Measurements from ENCODE around the gene INHA. TPM values are rescaled to one million over a fixed set of nuclear protein-coding genes. Genes with fewer than 3 reads are reported as not detected.

Gene INHA
- total RNA-seq, 1 donor from 2014 or later: not detected

- Mint-ChIP-seq H3K9me3 (no peaks in the 10 kb centered on the region), H3K27ac (peak overlapping the region; percentile 71), H3K4me1 (ENCODE audit: low read depth) (peaks cover 20% of the 10 kb centered on the region), H3K27me3 (ENCODE audit: insufficient read depth) (peaks cover 29% of the 10 kb centered on the region), H3K4me3 (peak overlapping the region; percentile 82), H3K36me3 (ENCODE audit: low read depth) (peaks cover 5% of the 10 kb centered on the region)
- intact Hi-C loops (cut with micrococcal nuclease): loop anchor here (1.0 to 10.0 kb wide), 5 partner anchors 8 to 1272 kb away; partner anchors contain the start of genes AAMP, PNKD, PTPRN and RNF25
- no peak for DNase-seq (ENCODE audit: low spot score)
Observed at GRCh38 chr2:219544567-219544966, 27.5 kb upstream of the INHA start.

GRCh38 chr2:219545295-219545942 lies 26.7 kb upstream of the INHA start:
- Mint-ChIP-seq H3K9me3 (no peaks in the 10 kb centered on the region), H3K27ac (no peak overlapping the region), H3K4me1 (ENCODE audit: low read depth) (peaks cover 20% of the 10 kb centered on the region), H3K4me3 (peak overlapping the region; percentile 82), H3K36me3 (ENCODE audit: low read depth) (peaks cover 5% of the 10 kb centered on the region), H3K27me3 (ENCODE audit: insufficient read depth) (peaks cover 29% of the 10 kb centered on the region)
- intact Hi-C loops (cut with micrococcal nuclease): loop anchor here (10.0 kb wide), 1 partner anchor 241 kb away; the partner anchor contains the start of gene PTPRN
- DNase-seq (ENCODE audit: low spot score): no peak

DNA sequence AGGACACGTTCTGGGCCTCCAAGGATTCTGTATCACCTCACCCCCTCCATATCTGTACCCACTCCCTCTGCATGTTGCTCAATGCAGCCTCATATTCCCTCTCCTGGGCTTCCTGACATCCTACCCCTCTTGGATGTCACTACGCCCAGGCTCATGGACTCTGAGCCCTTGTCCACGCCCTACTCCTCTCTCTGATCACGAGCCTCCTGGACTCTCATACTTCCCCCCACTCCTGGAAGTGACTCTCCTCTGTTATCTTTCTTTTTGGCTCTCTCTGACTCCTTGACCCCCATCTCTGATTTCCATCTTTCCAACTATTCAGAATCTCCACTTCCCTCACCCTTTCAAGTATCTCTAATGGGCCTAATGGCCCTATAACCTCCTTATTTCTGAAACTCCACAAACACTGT lies 26.2 kb upstream of the INHA start:
- H3K4me1 Mint-ChIP-seq (ENCODE audit: low read depth): peaks cover 20% of the 10 kb centered on the region
- no peak overlapping the region for H3K27ac Mint-ChIP-seq
- intact Hi-C loops (cut with micrococcal nuclease): loop anchor here (10.0 kb wide), 1 partner anchor 241 kb away; the partner anchor contains the start of gene PTPRN
- no peak overlapping the region for H3K4me3 Mint-ChIP-seq
- H3K36me3 Mint-ChIP-seq (ENCODE audit: low read depth): peaks cover 3% of the 10 kb centered on the region
- H3K27me3 Mint-ChIP-seq (ENCODE audit: insufficient read depth): peaks cover 32% of the 10 kb centered on the region
- no peaks in the 10 kb centered on the region for H3K9me3 Mint-ChIP-seq
- no peak for DNase-seq (ENCODE audit: low spot score)

GRCh38 chr2:219547621-219548020 lies 24.5 kb upstream of the INHA start:
- peaks cover 13% of the 10 kb centered on the region for H3K4me1 Mint-ChIP-seq (ENCODE audit: low read depth)
- no peak overlapping the region for H3K4me3 Mint-ChIP-seq
- no peaks in the 10 kb centered on the region for H3K36me3 Mint-ChIP-seq (ENCODE audit: low read depth)
- intact Hi-C loops (cut with micrococcal nuclease): loop anchor here (10.0 kb wide), 1 partner anchor 243 kb away; the partner anchor contains the start of gene PTPRN
- H3K27ac Mint-ChIP-seq: no peak overlapping the region
- peaks cover 38% of the 10 kb centered on the region for H3K27me3 Mint-ChIP-seq (ENCODE audit: insufficient read depth)
- no peak for DNase-seq (ENCODE audit: low spot score)
- no peaks in the 10 kb centered on the region for H3K9me3 Mint-ChIP-seq

- Mint-ChIP-seq H3K9me3 (no peaks in the 10 kb centered on the region), H3K27ac (no peak overlapping the region), H3K4me1 (ENCODE audit: low read depth) (peaks cover 10% of the 10 kb centered on the region), H3K4me3 (no peak overlapping the region), H3K36me3 (ENCODE audit: low read depth) (no peaks in the 10 kb centered on the region), H3K27me3 (ENCODE audit: insufficient read depth) (peaks cover 47% of the 10 kb centered on the region)
- no peak for DNase-seq (ENCODE audit: low spot score)
- intact Hi-C loops (cut with micrococcal nuclease): loop anchor here (10.0 kb wide), 1 partner anchor 244 kb away; the partner anchor contains the start of gene PTPRN
Observed at GRCh38 chr2:219548990-219549389, 23.1 kb upstream of the INHA start.

- no peaks in the 10 kb centered on the region for H3K36me3 Mint-ChIP-seq (ENCODE audit: low read depth)
- peaks cover 4% of the 10 kb centered on the region for H3K4me1 Mint-ChIP-seq (ENCODE audit: low read depth)
- intact Hi-C loops (cut with micrococcal nuclease): loop anchor here (10.0 kb wide), 1 partner anchor 245 kb away; the partner anchor contains the start of gene PTPRN
- H3K27ac Mint-ChIP-seq: no peak overlapping the region
- no peaks in the 10 kb centered on the region for H3K9me3 Mint-ChIP-seq
- peaks cover 45% of the 10 kb centered on the region for H3K27me3 Mint-ChIP-seq (ENCODE audit: insufficient read depth)
- no peak overlapping the region for H3K4me3 Mint-ChIP-seq
- DNase-seq (ENCODE audit: low spot score): no peak
Observed at GRCh38 chr2:219549619-219550018, 22.5 kb upstream of the INHA start.

DNA sequence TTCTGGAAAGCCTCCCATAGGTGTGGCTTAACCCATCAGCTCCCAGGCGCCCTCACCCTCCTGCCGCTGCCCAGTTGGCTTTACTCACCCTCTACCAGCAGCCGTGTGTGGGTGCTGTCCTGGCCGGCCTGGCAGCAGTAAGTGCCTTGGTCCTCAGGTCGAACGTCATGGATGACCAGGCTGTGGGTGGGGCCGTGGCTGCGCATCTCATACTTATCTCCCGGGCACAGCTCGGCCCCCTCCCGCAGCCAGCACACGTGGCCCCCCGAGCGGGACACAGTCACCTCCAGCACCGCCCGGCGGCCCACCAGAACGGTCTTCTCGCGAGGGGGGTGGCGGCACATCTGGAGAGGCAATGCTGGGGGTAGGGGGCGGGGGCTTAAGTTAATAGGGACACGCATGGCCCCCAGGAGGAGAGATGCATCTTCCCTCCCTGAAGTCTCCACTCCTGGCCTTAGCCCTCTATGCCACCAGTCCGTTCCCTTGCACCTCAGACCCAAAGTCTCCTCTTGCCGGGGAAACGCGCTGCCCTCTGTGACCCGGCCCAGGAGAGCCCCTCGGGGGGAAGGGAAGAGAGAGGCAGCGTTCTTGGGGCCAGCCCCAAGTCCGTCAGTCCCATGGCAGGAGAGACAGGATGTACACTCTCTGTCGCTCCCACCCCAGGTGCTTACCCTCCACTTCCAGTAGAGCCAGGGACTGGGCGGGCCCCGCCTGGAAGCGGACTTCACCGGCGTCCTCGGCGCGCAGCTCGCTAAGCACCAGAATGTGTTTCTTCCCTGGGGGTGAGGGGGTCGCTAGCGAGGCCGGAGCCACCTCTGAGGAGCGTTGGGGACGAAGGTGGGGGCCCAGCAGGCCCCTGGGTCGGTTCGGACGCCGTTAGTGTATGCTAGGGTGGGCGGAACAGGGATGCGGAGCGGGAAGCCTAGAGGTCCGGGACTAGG lies 20.4 kb upstream of the INHA start:
- peak overlapping the region; percentile 44 for H3K27ac Mint-ChIP-seq
- no peaks in the 10 kb centered on the region for H3K36me3 Mint-ChIP-seq (ENCODE audit: low read depth)
- H3K4me3 Mint-ChIP-seq: peak overlapping the region; percentile 84
- peak; percentile 17 for DNase-seq (ENCODE audit: low spot score)
- intact Hi-C loops (cut with micrococcal nuclease): loop anchor here (1.0 kb wide), 4 partner anchors 7 to 163 kb away; partner anchors contain the start of genes GMPPA, STK11IP and TMEM198
- H3K27me3 Mint-ChIP-seq (ENCODE audit: insufficient read depth): peaks cover 33% of the 10 kb centered on the region
- no peaks in the 10 kb centered on the region for H3K9me3 Mint-ChIP-seq
- no peaks in the 10 kb centered on the region for H3K4me1 Mint-ChIP-seq (ENCODE audit: low read depth)

- Mint-ChIP-seq H3K9me3 (no peaks in the 10 kb centered on the region), H3K36me3 (ENCODE audit: low read depth) (no peaks in the 10 kb centered on the region), H3K27me3 (ENCODE audit: insufficient read depth) (peaks cover 27% of the 10 kb centered on the region), H3K27ac (no peak overlapping the region), H3K4me1 (ENCODE audit: low read depth) (no peaks in the 10 kb centered on the region), H3K4me3 (peak overlapping the region; percentile 84)
- intact Hi-C loops (cut with micrococcal nuclease): loop anchor here (1.0 kb wide), 4 partner anchors 8 to 164 kb away; partner anchors contain the start of genes GMPPA, STK11IP and TMEM198
- DNase-seq (ENCODE audit: low spot score): peak; percentile 80
Observed at GRCh38 chr2:219552382-219553167, 19.5 kb upstream of the INHA start.

DNA sequence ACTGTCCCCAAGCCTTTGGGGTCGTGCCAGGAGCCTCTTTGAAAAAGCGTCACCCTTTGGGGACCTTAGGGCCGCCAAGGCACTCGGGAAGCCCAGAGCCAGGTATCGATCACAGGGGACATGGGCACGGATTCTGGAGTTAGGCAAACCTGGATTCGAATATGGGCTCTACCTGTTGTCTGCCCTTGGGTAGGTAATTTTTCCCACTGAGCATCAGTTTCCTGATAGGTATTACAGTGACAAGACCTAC lies 19.0 kb upstream of the INHA start:
- Mint-ChIP-seq H3K36me3 (ENCODE audit: low read depth) (no peaks in the 10 kb centered on the region), H3K4me1 (ENCODE audit: low read depth) (no peaks in the 10 kb centered on the region), H3K27ac (no peak overlapping the region), H3K27me3 (ENCODE audit: insufficient read depth) (peaks cover 27% of the 10 kb centered on the region), H3K9me3 (no peaks in the 10 kb centered on the region), H3K4me3 (peak overlapping the region; percentile 61)
- intact Hi-C loops (cut with micrococcal nuclease): no loop called here
- no peak for DNase-seq (ENCODE audit: low spot score)

DNA sequence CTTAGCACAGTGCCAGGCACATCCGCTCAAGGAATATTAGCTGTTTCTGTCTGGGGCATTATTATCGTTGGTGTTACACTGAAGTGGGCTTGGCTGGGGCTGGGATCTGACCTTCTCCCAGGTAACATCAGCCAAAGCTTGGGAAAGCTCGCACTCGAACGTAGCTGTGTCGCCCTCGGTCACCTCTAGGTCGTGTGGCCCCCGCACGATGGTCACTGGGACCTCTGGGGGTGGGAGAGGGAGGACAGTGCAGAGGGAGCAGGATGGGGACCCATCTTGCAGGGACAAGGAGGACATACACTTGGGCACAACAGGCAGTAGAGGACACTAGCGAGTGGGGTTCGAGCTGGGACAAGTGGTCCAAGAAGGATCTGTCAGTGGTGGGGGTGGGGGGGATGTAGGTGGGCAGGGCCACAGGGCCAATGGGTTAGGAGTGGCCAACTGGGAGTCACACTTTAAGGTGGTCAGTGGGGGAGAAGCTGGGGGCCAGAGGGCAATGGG lies 18.6 kb upstream of the INHA start:
- intact Hi-C loops (cut with micrococcal nuclease): no loop called here
- DNase-seq (ENCODE audit: low spot score): no peak
- Mint-ChIP-seq H3K27ac (no peak overlapping the region), H3K27me3 (ENCODE audit: insufficient read depth) (peaks cover 25% of the 10 kb centered on the region), H3K4me1 (ENCODE audit: low read depth) (no peaks in the 10 kb centered on the region), H3K4me3 (peak overlapping the region; percentile 61), H3K36me3 (ENCODE audit: low read depth) (no peaks in the 10 kb centered on the region), H3K9me3 (no peaks in the 10 kb centered on the region)

DNA sequence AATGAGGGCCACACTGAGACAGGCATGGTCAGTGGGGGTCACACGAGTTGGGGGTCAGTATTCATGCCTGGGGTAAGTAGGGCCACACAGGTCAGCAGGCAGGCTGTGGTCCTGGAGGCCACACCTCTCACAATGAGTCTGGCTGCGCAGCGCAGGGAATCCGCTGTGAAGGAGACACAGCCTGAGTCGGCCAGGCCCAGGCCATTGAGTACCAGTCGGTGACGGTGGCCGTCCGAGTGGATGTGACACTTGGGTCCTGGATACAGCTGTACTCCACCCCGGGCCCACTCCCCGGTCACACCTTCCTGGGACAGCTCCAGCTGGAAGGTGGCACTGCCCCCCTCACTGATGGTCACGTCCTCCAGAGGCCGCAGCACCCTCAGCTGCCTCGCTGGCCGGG lies 17.8 kb upstream of the INHA start:
- Mint-ChIP-seq H3K27me3 (ENCODE audit: insufficient read depth) (peaks cover 23% of the 10 kb centered on the region), H3K9me3 (no peaks in the 10 kb centered on the region), H3K4me1 (ENCODE audit: low read depth) (no peaks in the 10 kb centered on the region), H3K4me3 (peak overlapping the region; percentile 61), H3K36me3 (ENCODE audit: low read depth) (no peaks in the 10 kb centered on the region), H3K27ac (no peak overlapping the region)
- no peak for DNase-seq (ENCODE audit: low spot score)
- intact Hi-C loops (cut with micrococcal nuclease): no loop called here

- no peak overlapping the region for H3K4me3 Mint-ChIP-seq
- no peak overlapping the region for H3K27ac Mint-ChIP-seq
- no peak for DNase-seq (ENCODE audit: low spot score)
- intact Hi-C loops (cut with micrococcal nuclease): no loop called here
- H3K36me3 Mint-ChIP-seq (ENCODE audit: low read depth): no peaks in the 10 kb centered on the region
- H3K4me1 Mint-ChIP-seq (ENCODE audit: low read depth): no peaks in the 10 kb centered on the region
- H3K27me3 Mint-ChIP-seq (ENCODE audit: insufficient read depth): peaks cover 18% of the 10 kb centered on the region
- no peaks in the 10 kb centered on the region for H3K9me3 Mint-ChIP-seq
Observed at GRCh38 chr2:219555956-219556355, 16.2 kb upstream of the INHA start.
